COR-L47 (cell line): Measurements from ENCODE around the gene SPSB4.
"Not testable (repeated sequence)": the region's sequence is repeated elsewhere in the genome, so short reads cannot be mapped to it uniquely, and the experiment has no call there.

Experiments used
- DNase-seq: peaks from one replicate; lab custom pipeline; 2025; lab: John Stamatoyannopoulos, UW

The SPSB4 gene

DNA sequence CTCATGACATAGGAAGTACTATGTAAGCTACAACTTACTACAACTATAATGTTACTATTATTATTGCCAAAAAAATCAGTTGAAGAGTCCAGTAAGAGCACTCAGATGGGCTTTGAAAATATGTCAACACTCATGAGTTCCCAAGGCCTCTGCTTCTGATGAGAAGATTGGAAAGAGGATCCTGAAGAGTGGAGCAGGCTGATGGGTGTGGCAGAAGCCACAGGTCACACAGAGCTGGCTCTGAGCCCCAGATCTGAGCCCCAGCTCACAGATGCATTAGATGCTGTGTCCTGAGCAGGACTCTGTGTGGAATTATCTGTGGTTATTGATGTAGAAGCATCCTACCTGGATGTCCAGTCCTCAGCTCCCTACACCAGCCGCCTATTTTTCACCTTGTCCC lies 65.6 kb downstream of the SPSB4 start:
- DNase-seq, result no peak

- not testable (repeated sequence) for DNase-seq
These were observed 66.8 kb downstream of the SPSB4 start for GRCh38 chr3:141117982-141118381.

GRCh38 chr3:141122455-141123030 lies 71.4 kb downstream of the SPSB4 start:
- no peak for DNase-seq

DNA sequence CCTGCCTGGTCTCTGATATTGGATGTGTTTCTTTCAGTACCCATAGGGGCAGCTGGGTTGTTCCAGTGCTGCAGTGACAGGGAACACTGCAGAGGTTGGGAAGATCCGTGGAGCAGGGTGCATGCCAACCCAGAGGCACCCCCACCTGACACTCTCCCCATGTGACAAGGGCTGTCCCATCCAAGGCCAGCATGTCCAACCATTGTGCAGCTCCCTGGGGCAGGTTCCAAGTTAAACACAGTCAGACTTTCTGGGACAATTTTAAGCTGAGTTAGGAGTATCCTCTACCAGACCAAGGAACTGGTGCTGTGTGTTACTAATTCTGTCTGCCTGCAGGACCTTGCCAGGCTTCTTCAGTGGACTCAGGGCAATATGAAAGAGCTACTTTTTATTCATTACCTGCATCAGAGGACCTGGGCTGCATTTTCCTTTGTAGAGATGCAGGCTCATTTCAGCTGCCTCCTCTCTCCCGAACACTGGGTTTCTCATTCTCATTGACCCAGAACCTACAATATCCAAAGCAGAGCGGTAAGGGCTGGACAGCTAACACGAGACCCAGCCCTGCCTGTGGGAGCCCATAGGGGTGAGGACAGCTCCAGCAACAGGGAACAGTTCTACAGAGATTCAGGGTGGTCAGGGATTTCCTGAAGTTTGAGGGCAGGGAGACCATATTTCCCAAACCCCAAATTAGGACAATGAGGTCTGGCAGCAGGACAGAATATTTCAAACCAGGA lies 72.7 kb downstream of the SPSB4 start:
- no peak for DNase-seq

DNA sequence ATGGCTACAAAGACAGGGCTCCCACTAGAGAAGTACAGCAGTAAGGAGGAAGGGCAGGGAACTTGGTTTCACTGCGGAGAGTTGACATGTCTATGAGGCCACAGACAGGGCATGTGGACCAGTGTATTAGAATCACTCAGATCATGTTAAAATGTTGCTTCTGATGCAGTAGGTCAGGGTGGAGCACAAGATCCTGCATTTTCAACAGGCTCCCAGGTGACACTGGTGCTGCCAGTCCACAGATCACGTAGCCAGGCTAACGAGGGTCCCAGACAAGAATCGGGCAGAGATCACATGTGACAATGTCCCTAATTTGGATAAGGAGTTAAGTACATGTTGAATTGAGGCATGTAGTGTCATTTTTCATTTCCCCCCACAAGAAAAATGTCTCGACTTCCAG lies 73.6 kb downstream of the SPSB4 start:
- DNase-seq, result no peak

- DNase-seq, result no peak
These were observed 74.2 kb downstream of the SPSB4 start for GRCh38 chr3:141125351-141125750.

GRCh38 chr3:141126661-141127343 lies 75.7 kb downstream of the SPSB4 start:
- DNase-seq, result no peak

GRCh38 chr3:141127344-141128125 lies 76.4 kb downstream of the SPSB4 start:
- no peak for DNase-seq

DNA sequence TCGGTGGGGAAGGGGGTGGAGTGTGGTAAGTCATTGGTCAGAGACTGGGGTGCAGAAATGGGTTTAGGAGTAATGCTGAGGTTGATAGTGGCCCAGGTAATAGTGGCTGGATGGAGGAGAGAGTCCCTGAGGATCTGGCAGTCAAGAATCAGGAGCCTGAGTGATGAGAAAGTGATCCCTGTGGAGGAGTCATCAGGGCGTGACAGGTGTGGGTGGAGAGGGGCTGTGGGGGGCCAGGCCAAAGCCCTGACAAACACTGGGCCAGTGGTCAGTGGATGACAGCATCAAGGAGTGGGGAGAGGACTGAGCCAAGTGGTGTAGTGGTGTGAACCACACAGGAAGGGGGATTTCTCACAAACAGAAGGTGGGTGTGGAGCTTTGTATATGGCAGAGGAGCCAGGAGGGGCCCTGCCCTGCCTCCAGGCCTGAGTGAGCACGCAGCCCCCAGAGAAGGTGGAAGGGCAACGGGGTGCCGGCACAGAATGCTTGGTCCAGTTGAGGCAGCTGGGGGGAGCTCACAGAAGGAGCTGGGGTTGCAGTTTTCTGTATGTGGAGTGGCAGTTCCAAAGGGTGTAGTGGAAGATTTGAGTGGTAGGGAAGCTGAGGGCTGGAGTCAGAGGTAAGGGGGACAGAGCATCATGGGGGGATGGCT lies 77.1 kb downstream of the SPSB4 start:
- no peak for DNase-seq

DNA sequence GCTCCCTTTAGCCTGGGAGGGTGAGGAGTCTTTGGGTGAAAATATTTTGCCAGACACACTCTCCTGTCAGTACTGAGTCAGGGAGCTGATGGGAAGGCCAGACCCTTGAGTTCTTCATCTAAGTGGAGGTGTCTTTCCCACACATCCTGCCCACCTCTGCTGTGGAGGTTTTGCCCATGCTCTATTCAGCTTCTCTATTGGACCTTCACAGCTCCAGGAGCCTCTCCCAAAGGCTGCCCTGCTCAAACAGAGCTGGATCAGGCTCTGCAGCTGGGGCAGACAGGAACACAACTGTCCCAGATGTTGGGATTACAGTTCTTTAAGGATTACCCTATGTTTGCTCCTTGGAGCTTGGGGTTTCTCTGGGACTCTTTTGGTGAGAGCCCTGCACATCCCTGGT lies 77.9 kb downstream of the SPSB4 start:
- no peak for DNase-seq

DNA sequence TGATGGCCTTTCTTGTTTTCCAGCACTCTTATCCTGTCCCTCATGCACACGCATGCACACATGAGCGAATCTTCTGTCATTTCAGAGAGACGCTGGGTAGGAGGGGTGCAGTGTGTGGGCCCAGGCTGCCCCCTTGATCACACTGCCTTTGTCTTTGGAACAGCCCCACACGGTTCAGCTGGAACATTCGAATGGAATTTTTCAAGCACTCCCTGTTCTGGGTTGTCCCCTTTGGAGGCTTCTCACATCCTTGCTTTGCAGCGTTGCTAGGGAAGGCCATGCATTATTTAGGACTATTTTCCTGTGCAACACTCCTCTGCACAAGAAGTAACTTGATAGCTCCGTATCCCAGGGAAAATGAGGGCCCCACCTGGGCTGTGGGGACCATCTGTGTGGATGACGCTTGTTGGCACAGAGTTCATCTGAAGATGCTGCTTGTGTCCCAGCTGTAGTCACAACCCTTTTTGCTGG lies 78.4 kb downstream of the SPSB4 start:
- no peak for DNase-seq

DNA sequence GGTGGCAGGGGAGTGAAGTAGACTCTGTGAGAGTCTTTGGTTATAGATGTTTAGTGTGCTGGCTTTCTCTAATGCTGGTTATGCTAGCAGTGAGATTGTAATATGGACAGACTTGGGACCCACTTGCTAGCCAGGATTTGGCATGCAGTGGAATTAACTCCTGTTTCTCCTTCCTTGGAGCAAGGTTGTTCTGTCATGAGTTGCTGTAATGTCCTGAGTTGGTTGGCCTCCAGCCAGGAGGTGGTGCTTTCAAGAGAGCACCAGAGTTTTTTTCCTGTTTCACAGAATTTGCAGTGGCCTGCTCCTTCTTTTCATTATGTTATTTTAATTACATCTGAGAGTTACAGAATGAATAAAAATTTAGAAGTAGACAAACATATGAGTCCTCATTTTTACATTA lies 92.4 kb downstream of the SPSB4 start:
- DNase-seq, result no peak

- no peak for DNase-seq
These were observed 95.9 kb downstream of the SPSB4 start for GRCh38 chr3:141146979-141147470.

DNA sequence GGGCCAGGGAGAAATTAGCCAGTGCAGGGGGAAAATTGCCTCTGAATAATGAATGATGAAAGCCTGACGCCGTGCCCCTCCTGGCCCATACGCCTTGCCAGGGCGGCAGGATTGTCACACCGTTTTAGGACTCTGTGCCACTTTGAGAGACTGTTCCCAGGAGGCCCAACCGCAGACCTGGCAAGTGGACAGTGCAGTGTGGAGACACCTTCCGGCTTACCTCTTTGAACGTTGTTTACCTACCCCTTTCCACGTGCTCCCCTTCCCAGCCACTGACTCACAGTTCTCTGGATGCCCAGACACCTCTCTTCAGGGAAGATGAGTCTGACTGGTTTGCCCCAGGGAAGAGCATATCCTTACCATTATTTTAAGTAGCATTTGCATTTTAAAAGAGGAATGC lies 96.5 kb downstream of the SPSB4 start:
- no peak for DNase-seq

DNA sequence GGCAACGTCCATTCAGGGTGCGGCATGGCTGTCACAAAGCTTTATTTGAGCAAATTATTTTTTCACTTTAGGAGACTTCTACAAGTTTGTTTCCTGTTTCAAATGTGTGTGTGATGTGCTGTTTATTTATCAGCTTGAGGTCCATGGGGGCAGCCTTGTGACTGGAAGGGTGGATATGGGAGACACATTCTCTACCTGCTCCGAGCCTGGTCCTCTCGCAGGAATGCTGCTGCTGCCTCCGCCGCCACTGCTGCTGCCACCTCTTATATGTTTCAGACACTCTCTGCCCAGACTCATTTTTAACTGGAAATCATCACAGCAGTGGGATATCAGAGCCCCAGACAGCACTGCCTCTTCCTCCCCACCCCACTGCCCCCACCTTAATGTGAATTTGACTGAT lies 97.0 kb downstream of the SPSB4 start:
- DNase-seq, result no peak

GRCh38 chr3:141148770-141149169 lies 97.6 kb downstream of the SPSB4 start:
- DNase-seq, result no peak

DNA sequence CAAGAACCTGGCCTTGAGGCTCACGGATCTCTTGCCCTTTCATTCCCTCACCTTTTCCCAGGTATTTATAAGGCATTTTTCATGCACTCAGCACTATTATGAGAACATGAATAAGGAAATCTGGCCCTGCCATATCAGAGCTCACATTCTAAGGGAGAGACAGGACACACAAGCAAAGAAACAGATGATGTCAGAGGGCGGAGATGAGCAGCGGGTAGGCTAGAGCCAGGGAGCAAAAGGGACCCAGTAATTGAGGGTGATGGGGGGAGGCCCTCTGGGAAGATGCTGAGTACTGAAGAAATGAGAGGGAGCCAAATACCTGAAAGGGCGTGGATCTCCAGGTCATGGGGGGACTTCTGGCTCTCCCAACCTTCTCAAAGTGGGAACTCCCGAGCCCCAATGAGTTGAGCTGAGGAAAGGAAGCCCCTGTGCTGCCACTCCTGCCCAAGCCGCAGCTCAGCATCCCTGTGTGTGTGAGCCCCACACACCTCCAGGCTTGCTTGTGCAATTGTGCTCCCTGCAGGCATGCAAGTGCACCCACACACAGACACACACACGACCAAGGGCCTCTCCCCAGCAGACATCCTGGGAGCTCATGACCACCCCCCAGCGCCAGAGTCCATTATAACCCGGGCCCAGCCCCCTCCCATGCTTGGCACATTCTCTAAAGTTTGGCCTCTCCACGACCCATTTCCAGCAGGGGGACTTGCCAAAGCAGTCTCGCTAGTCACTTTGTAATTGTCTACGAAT lies 99.1 kb downstream of the SPSB4 start:
- no peak for DNase-seq

- DNase-seq, result no peak
These were observed 99.8 kb downstream of the SPSB4 start for GRCh38 chr3:141150931-141151330.

GRCh38 chr3:141151439-141151838 lies 100.3 kb downstream of the SPSB4 start:
- DNase-seq, result no peak

GRCh38 chr3:141152130-141152529 lies 101.0 kb downstream of the SPSB4 start:
- no peak for DNase-seq
